Brain microvascular endothelial cell (primary cell): Measurements from ENCODE around the gene TAS2R38.

ENCODE experiments used
- DNase-seq: peaks from one replicate; pipeline ENCODE4 v3.0.0-alpha.2; 2020
- H3K27ac ChIP-seq: fragments of 250-450 bp; sonication (Bioruptor Pico); 2 replicates; pipeline ENCODE4 v1.5.1; 2020; ENCODE audit warnings: mild to moderate bottlenecking, moderate library complexity
- H3K27me3 ChIP-seq: fragments of 250-450 bp; sonication (Bioruptor Pico); replicated peaks from 2 replicates; pipeline ENCODE4 v1.5.1; 2020; ENCODE audit warnings: mild to moderate bottlenecking
- H3K36me3 ChIP-seq: fragments of 250-450 bp; sonication (Bioruptor Pico); replicated peaks from 2 replicates; pipeline ENCODE4 v1.5.1; 2020; ENCODE audit warnings: mild to moderate bottlenecking
- H3K4me3 ChIP-seq: 2 replicates; pipeline ENCODE4 v1.5.1; 2011; ENCODE audit warnings: low read depth, mild to moderate bottlenecking, control low read depth, low read length, moderate library complexity
- CTCF ChIP-seq: IDR thresholded peaks from 2 replicates; pipeline ENCODE4 v1.5.1; 2011; ENCODE audit warnings: low read depth, mild to moderate bottlenecking, moderate library complexity, low read length, control low read depth, inconsistent platforms; ENCODE audit errors: missing control alignments
- in situ Hi-C: cut with HindIII; loops from 2 replicates; pipeline ENCODE4 v1.10.0; 2017; ENCODE audit warnings: low sequenced_read_pairs, low pct_ligation_motif_present

TAS2R38 gene

GRCh38 chr7:141949451-141949850 lies 24.1 kb downstream of the TAS2R38 start:
- Histone ChIP-seq H3K4me3 (no peak overlapping the region), H3K27ac (no peak overlapping the region), H3K27me3 (no peaks in the 10 kb centered on the region), H3K36me3 (no peaks in the 10 kb centered on the region)
- in situ Hi-C loops, result no loop called here
- no peak for TF ChIP-seq CTCF
- no peak for DNase-seq

GRCh38 chr7:141949021-141949420 lies 24.6 kb downstream of the TAS2R38 start:
- Histone ChIP-seq H3K4me3 (no peak overlapping the region), H3K27me3 (no peaks in the 10 kb centered on the region), H3K36me3 (no peaks in the 10 kb centered on the region), H3K27ac (no peak overlapping the region)
- TF ChIP-seq CTCF, result no peak
- no peak for DNase-seq
- in situ Hi-C loops, result no loop called here

DNA sequence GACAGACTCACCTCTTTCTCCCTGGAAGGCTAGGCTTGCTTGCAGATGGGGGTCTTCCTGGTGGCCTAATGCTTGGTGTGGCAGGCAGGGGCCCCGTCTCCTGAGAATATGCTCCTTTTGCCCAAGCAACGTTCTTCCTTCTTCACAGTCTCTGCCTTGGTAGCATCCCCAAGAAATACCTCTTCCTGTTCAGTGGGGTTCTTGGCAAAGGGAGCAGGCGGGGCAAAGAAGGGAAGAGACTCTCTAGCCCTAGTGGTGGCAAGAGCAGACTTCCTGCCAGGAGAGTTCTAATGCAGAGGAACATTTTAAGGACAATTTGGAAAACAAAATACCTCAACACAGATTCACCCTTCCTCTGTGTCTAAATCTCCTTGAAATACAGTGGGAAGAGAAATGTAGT lies 26.8 kb downstream of the TAS2R38 start, which contains the start of gene CLEC5A:
Gene CLEC5A (minus strand): TSS at position 179 of the 400 bp plus-strand sequence. CDS start 682 bp downstream, outside the sequence.
- in situ Hi-C loops, result no loop called here
- no peak within 1 kb of the TSS for H3K27ac ChIP-seq
- TF ChIP-seq CTCF, result no peak

GRCh38 chr7:141945356-141945755 lies 28.2 kb downstream of the TAS2R38 start:
- H3K27ac ChIP-seq, result no peak overlapping the region
- H3K36me3 ChIP-seq, result no peaks in the 10 kb centered on the region
- DNase-seq, result peak; percentile 60
- no peak for TF ChIP-seq CTCF
- no peak overlapping the region for H3K4me3 ChIP-seq
- H3K27me3 ChIP-seq, result no peaks in the 10 kb centered on the region
- in situ Hi-C loops, result no loop called here

More for the DNA sequence above, 26.8 kb downstream of the TAS2R38 start, which contains the start of gene CLEC5A:
- Histone ChIP-seq H3K36me3 (no peaks in the 10 kb centered on the region), H3K27me3 (no peaks in the 10 kb centered on the region), H3K4me3 (no peak within 1 kb of the TSS)
- no peak for DNase-seq

DNA sequence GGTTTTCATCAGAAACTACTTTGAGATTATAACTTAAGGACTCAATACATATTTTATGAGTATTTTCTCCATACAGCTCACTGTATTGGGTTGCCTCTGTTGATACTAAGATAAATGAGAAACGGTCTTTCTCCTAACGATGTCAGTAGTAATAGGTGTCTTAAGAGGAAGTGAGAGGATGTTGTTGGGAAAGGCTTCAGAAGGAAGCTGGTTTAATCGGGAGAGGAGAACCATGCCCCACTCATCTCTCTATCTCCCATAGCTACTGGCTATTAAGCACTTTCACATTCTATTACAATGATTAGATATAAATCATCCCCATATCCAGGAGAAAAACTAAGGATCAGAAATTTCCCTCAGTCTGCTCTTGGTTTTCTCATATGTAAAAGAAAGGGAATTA lies 28.8 kb downstream of the TAS2R38 start:
- H3K27ac ChIP-seq, result no peak overlapping the region
- H3K36me3 ChIP-seq, result no peaks in the 10 kb centered on the region
- no peaks in the 10 kb centered on the region for H3K27me3 ChIP-seq
- in situ Hi-C loops, result no loop called here
- no peak overlapping the region for H3K4me3 ChIP-seq
- DNase-seq, result no peak
- TF ChIP-seq CTCF, result no peak

GRCh38 chr7:141943846-141944245 lies 29.7 kb downstream of the TAS2R38 start:
- Histone ChIP-seq H3K27ac (no peak overlapping the region), H3K4me3 (no peak overlapping the region), H3K27me3 (no peaks in the 10 kb centered on the region), H3K36me3 (no peaks in the 10 kb centered on the region)
- no peak for DNase-seq
- no peak for TF ChIP-seq CTCF
- in situ Hi-C loops, result no loop called here
